Neutrophil (primary cell): ENCODE results near the gene JAK1.

Experiments used
- H3K27ac ChIP-seq: fragments of 200-600 bp; sonication (generic); 2 replicates; pipeline ENCODE4 v1.5.1; 2016; ENCODE audit warnings: mild to moderate bottlenecking, moderate library complexity
- H3K27me3 ChIP-seq: fragments of 200-600 bp; sonication (generic); 2 replicates; pipeline ENCODE4 v1.6.0; 2016; ENCODE audit warnings: mild to moderate bottlenecking
- H3K36me3 ChIP-seq: fragments of 200-600 bp; sonication (generic); 2 replicates; pipeline ENCODE4 v1.5.1; 2017
- H3K4me1 ChIP-seq, 2 experiments: fragments of 200-600 bp in 1 of 2; sonication (generic) in 1 of 2; 1 replicate in 1 of 2; 2 replicates in 1 of 2; pipeline versions ENCODE4 v1.5.1 to v1.6.1; 2013 to 2016; ENCODE audit warnings: low read depth in 1 of 2, low read length in 1 of 2, mild to moderate bottlenecking in 1 of 2, moderate library complexity in 1 of 2; ENCODE audit not compliant: control insufficient read depth in 1 of 2, insufficient read depth in 1 of 2
- H3K4me3 ChIP-seq, 2 experiments: fragments of 200-600 bp in 1 of 2; sonication (generic) in 1 of 2; 1 replicate in 1 of 2; 2 replicates in 1 of 2; pipeline ENCODE4 v1.5.1; 2013 to 2016; ENCODE audit warnings: low read depth in 1 of 2, low read length in 1 of 2, mild to moderate bottlenecking in 1 of 2, moderate library complexity in 1 of 2
- H3K9me3 ChIP-seq: fragments of 200-600 bp; sonication (generic); 2 replicates; pipeline ENCODE4 v1.5.1; 2016
- CTCF ChIP-seq: fragments of 200-600 bp; sonication (generic); IDR thresholded peaks from 2 replicates; pipeline ENCODE4 v1.5.1; 2016; ENCODE audit warnings: antibody characterized with exemption

JAK1 gene

DNA sequence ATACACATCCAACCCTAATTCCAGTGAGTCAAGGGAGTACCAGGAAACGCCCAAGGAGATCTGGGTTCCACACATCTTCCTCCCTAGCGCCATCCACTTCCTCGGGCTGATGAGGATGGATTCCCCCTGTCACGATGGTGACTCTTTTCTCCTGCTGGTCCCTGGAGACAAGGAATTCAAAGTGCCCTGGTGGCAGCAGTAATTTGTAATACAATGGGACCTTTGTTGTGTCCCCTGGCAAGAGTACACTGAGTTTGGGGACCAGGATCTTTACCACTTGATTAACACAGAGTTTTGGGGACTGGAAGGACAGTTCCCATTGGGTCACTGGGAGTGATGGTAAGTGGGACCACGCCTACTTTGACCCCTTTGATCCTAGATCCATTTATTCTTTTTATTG is 9.4 kb upstream of the JAK1 start:
- no peak overlapping the region for H3K27ac ChIP-seq
- no peak overlapping the region for H3K4me3 ChIP-seq
- H3K4me1 ChIP-seq: no peaks in the 10 kb centered on the region
- no peaks in the 10 kb centered on the region for H3K36me3 ChIP-seq
- H3K27me3 ChIP-seq: no peaks in the 10 kb centered on the region
- no peak for TF ChIP-seq CTCF
- no peaks in the 10 kb centered on the region for H3K9me3 ChIP-seq

DNA sequence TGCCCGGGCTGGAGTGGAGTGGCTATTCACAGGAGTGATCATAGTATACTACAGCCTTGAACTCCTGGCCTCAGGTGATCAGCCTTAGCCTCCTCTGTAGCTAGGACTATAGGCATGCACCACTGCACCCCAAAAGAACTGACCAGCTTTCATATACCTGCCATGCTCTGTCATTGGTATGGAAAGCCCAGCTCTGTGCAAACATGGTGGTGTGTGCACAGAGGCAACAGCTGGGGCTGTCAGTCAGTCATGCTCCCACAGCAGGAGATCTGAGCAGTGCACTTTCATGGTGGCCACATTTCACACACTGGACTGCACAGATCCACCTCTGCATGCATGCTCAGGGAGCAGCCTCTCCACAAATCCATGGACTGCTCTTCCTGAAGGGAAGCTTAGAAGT is 8.8 kb upstream of the JAK1 start:
- H3K27me3 ChIP-seq: no peaks in the 10 kb centered on the region
- H3K27ac ChIP-seq: no peak overlapping the region
- H3K36me3 ChIP-seq: no peaks in the 10 kb centered on the region
- no peaks in the 10 kb centered on the region for H3K9me3 ChIP-seq
- no peaks in the 10 kb centered on the region for H3K4me1 ChIP-seq
- no peak for TF ChIP-seq CTCF
- no peak overlapping the region for H3K4me3 ChIP-seq

DNA sequence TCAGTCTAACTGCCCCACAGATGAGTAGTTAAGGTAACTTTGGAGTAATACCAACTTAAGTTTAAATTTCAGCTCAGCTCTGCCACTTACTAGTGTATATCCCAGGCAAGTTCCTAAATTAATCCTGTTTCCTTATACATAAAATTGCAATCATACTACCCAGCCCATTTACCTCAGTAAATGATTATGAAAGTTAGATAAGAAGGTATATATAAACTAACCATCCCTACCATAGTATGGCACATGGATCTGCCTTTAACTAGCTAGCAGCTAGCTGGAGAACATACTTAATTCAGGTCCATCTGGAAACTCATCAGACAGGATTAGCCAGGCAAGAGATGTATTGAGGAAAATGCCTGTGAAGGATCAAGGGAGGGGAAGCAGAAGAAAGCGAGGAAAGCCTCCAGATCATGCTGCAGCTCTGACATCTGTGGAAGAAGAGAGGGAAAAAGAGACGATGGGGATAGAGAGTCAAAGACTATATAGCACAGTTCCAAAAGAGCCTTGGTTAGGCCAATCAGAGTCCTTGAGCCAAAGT is 8.0 kb upstream of the JAK1 start:
- no peaks in the 10 kb centered on the region for H3K9me3 ChIP-seq
- no peak for TF ChIP-seq CTCF
- H3K36me3 ChIP-seq: no peaks in the 10 kb centered on the region
- no peak overlapping the region for H3K27ac ChIP-seq
- no peaks in the 10 kb centered on the region for H3K27me3 ChIP-seq
- H3K4me1 ChIP-seq: no peaks in the 10 kb centered on the region
- no peak overlapping the region for H3K4me3 ChIP-seq

DNA sequence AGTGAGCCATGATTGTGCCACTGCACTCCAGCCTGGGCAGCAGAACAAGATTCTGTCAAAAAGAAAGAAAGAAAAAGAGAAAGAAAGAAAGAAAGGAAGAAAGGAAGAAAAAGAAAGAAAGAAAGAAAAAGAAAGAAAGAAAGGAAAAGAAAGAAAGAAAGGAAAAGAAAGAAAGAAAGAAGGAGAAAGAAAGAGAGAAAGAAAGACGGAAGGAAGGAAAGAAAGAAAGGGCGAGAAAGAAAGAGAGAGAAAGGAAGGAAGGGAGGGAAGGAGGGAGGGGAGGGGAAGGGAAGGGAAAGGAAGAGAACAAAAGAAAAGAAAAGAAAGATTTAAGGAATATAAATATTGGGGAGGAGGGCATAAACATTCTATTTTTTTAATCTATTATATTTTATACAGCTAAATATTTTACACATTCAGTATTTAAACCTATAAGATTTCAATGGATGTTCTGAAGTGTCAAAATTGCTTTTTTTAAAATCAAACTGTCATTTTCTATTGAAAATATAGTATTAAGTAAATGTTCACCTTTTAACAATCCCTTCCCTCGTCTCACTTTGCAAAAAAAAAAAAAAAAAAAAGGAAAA is 6.8 kb upstream of the JAK1 start:
- no peaks in the 10 kb centered on the region for H3K36me3 ChIP-seq
- no peak overlapping the region for H3K4me3 ChIP-seq
- TF ChIP-seq CTCF: no peak

GRCh38 chr1:64969305-64970046 is 3.1 kb upstream of the JAK1 start:
- no peak overlapping the region for H3K4me3 ChIP-seq
- peaks cover 5% of the 10 kb centered on the region for H3K27me3 ChIP-seq
- peaks cover 17% of the 10 kb centered on the region in 2 experiments for H3K4me1 ChIP-seq
- H3K9me3 ChIP-seq: no peaks in the 10 kb centered on the region
- no peak for TF ChIP-seq CTCF
- H3K36me3 ChIP-seq: no peaks in the 10 kb centered on the region
- no peak overlapping the region for H3K27ac ChIP-seq

More for the DNA sequence above, 6.8 kb upstream of the JAK1 start:
- no peaks in the 10 kb centered on the region for H3K27me3 ChIP-seq
- H3K27ac ChIP-seq: no peak overlapping the region
- H3K4me1 ChIP-seq: no peaks in the 10 kb centered on the region
- H3K9me3 ChIP-seq: no peaks in the 10 kb centered on the region
